Psoas muscle (tissue), 8 donors: ENCODE results near the gene VWF. TPM values are rescaled to one million over a fixed set of nuclear protein-coding genes. Genes with fewer than 3 reads are reported as not detected.
A peak's percentile ranks its signal among the peaks of the same experiment; 100 is the strongest.

Experiments
- ATAC-seq, 4 donors: fragments of 200-7000 bp; cut with Tn5 transposase; one replicate each; pipeline ENCODE4 v1.9.1; 2020; ENCODE audit warnings: moderate library complexity in 3 of 4, mild to moderate bottlenecking in 2 of 4
- DNase-seq, 2 donors: peaks; one replicate each; pipeline ENCODE4 v3.0.0-alpha.2; 2020
- H3K27ac ChIP-seq: fragments of 200-600 bp; one replicate; pipeline ENCODE4 v1.8.0; 2022
- H3K27me3 ChIP-seq, 3 donors: fragments of 200-600 bp in 1 of 3; one replicate each; pipeline versions ENCODE4 v1.6.1 to v1.8.0; 2013 to 2022; ENCODE audit warnings: low read length in 2 of 3, mild to moderate bottlenecking in 2 of 3, moderate library complexity in 1 of 3; ENCODE audit not compliant: insufficient read depth in 3 of 3
- H3K36me3 ChIP-seq, 2 donors: fragments of 200-600 bp in 1 of 2; one replicate each; pipeline versions ENCODE4 v1.6.1 to v1.8.0; 2013 to 2022; ENCODE audit warnings: low read depth in 1 of 2, mild to moderate bottlenecking in 1 of 2, moderate library complexity in 1 of 2; ENCODE audit not compliant: insufficient read depth in 1 of 2
- H3K4me1 ChIP-seq: fragments of 200-600 bp; one replicate; pipeline ENCODE4 v1.8.0; 2022
- H3K4me3 ChIP-seq: fragments of 200-600 bp; one replicate; pipeline ENCODE4 v1.8.0; 2022; ENCODE audit warnings: mild to moderate bottlenecking
- H3K9me3 ChIP-seq: fragments of 200-600 bp; one replicate; pipeline ENCODE4 v1.8.0; 2022
- CTCF ChIP-seq: fragments of 200-600 bp; IDR thresholded peaks from one replicate; pipeline ENCODE4 v1.8.0; 2022; ENCODE audit warnings: antibody characterized with exemption
- WGBS, 3 donors: extraction: QIAGEN DNeasy Blood & Tissue Kit; methylation state at CpG; one replicate each; pipeline versions ENCODE4 v1.1.6 to v1.1.7; 2013; 5-methylcytosine and 5-hydroxymethylcytosine counted together
- intact Hi-C, 2 donors: fragments of 100-400 bp; cut with DNase I; formaldehyde crosslinking; loops; one replicate each; pipeline versions ENCODE4 v1.11.0 to v1.14.2; 2022
- polyA plus RNA-seq, 3 donors: library from polyadenylated mRNA; stranded (reverse); fragments of 200-250 nt; gene quantifications; one replicate each; pipeline ENCODE4 v1.2.3, GENCODE V29; 2013
- total RNA-seq, 4 donors: library from RNA; stranded (reverse); fragmentation: NEBNext Ultra II Directional in 2 of 4; extraction: Animal tissue kit (Norgen Biotek cat#: 25700) in 2 of 4; gene quantifications; one replicate each; pipeline versions ENCODE4 v1.2.1 to v1.2.4, GENCODE V29; 2021 to 2023
- donor health status: healthy with polysubstance abuse.
- donor health status: DM: no; HTN: no; CAD: no; lungs with moderate emphysema.
- donor health status: Bipolar disorder and iron deficiency.
- donor health status: healthy.
- donor health status: DM: yes; HTN: yes; CAD: no.
- donor health status: DM: no; HTN: no; CAD: no.
- donor health status: DM: no; HTN: no; CAD: no.
- donor health status: DM: yes; HTN: yes; CAD: no.

The VWF gene
- total and polyA plus RNA-seq, 7 donors = 49.6 to 206 (median 122) TPM

DNA sequence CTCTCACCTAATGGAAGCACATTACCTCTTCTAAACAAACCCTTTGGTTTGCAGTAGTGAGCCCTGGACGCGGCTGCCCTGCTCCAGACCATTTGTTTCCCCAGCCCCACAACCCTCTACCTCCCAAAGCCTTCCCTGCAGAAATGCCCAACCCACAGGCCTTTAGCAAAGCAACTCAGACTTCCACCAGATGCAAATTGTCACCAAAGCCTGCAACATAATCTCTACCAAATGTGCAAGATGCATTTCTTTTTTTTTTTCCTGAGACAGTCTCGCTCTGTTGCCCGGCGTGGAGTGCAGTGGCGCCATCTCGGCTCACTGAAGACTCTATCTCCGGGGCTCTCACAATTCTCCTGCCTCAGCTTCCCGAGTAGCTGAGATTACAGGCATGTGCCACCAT is 56.2 kb downstream of the VWF start:
- intact Hi-C loops = loop anchor here (5.0 to 10.0 kb wide), 2 partner anchors 214 to 397 kb away; no protein-coding TSS in a partner anchor
- TF ChIP-seq CTCF = no peak
- DNase-seq (no peak), ATAC-seq (no peak)
- no peaks in the 10 kb centered on the region for H3K9me3 ChIP-seq
- H3K4me3 ChIP-seq = no peak overlapping the region
- H3K4me1 ChIP-seq = no peaks in the 10 kb centered on the region
- H3K27ac ChIP-seq = no peak overlapping the region
- 65 to 82% (median 76%) methylated on average over 9 of the region's 9 CpGs for WGBS, 3 donors
- H3K36me3 ChIP-seq = no peaks in the 10 kb centered on the region
- peaks cover 0 to 10% (median 0%) of the 10 kb centered on the region in 3 donors for H3K27me3 ChIP-seq

DNA sequence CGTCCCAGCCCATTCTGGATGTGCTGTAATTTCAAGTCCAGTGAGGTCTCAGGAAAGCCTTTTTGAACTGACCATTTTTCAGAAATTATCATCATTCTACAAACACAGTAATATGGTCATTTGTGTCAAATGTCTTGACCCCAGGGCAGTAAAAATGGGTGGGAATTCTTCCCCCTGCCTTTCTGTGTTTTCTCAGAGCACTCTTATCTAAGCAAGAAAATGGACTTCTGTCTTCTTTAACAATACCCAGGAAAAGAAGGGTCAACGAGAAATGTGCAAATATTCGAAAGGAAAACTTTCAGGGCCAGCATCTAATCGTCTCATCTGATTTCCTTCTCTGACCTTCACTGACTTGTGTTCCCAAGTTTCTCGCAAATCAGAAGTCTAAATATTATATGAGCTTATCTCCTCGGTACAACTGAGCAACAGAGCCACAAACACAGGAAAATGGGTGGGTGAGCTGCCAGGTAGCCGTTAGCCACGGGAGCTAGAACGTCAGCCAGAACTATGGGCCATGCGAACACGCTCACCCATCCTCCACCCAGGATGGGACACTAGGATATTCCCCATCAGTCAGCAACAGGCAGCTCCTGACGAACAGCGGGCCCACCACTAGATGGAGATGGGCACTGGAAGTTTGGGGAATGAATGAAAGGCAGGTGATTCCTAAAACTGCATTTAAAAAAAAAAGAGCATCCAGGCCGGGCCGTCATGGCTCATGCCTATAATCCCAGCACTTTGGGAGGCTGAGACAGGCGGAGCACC is 57.1 kb downstream of the VWF start:
- no peaks in the 10 kb centered on the region for H3K9me3 ChIP-seq
- DNase-seq = no peak
- H3K4me3 ChIP-seq = no peak overlapping the region
- H3K36me3 ChIP-seq = no peaks in the 10 kb centered on the region
- H3K4me1 ChIP-seq = no peaks in the 10 kb centered on the region
- intact Hi-C loops = loop anchor here (5.0 to 10.0 kb wide), 2 partner anchors 215 to 397 kb away; no protein-coding TSS in a partner anchor
- H3K27ac ChIP-seq = no peak overlapping the region
- H3K27me3 ChIP-seq = peaks cover 0 to 15% (median 0%) of the 10 kb centered on the region in 3 donors
- TF ChIP-seq CTCF = peak; percentile 14
- no peak for ATAC-seq
- WGBS, 3 donors = 59 to 62% (median 59%) methylated on average over 16 of the region's 16 CpGs

DNA sequence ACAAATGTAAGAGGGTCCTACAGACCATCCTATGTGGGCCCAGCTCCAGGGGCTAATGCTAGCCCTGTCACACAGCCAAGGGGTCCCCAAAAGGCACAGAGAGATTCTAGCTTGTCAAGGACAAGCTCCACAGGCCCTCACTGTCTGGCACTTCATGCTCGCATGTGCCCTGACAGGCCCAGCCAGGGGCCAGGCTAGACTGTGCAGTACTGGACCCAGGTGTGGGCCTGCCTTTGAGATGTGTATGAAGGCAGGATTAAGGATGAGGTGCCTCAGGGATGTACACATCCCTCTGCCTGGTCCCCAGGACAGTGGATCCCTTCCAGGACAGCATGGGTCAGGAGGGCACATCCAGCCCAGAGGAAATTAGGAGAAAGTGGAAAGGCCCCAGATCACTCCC is 57.8 kb downstream of the VWF start:
- no peak for TF ChIP-seq CTCF
- H3K36me3 ChIP-seq = no peaks in the 10 kb centered on the region
- DNase-seq = no peak
- H3K4me3 ChIP-seq = no peak overlapping the region
- no peak for ATAC-seq
- peaks cover 0 to 15% (median 0%) of the 10 kb centered on the region in 3 donors for H3K27me3 ChIP-seq
- intact Hi-C loops = loop anchor here (5.0 to 10.0 kb wide), 2 partner anchors 216 to 398 kb away; no protein-coding TSS in a partner anchor
- no peaks in the 10 kb centered on the region for H3K9me3 ChIP-seq
- H3K27ac ChIP-seq = no peak overlapping the region
- H3K4me1 ChIP-seq = no peaks in the 10 kb centered on the region
- WGBS, 3 donors = 98 to 100% (median 100%) methylated on average over 1 of the region's 1 CpG

DNA sequence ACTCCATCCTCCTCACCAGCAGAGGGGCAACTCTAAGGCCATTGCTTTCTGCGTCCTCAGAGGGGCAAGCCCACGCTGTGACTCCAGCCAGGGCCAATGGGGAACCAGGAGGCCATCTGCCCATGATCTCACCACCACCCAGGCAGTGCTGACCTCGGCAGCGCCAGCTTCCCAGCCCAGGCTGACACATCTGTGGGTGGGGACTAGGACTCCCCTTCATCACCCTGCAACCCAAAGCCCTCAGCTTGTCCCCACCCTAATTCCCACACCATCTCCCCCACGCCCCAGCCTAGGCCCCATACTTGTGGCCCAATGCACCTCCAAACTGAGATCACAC is 58.6 kb downstream of the VWF start:
- intact Hi-C loops = loop anchor here (5.0 to 10.0 kb wide), 2 partner anchors 216 to 399 kb away; no protein-coding TSS in a partner anchor
- DNase-seq (no peak), ATAC-seq (no peak)
- no peaks in the 10 kb centered on the region for H3K36me3 ChIP-seq
- 66 to 70% (median 69%) methylated on average over 5 of the region's 5 CpGs for WGBS, 3 donors
- H3K4me3 ChIP-seq = no peak overlapping the region
- no peaks in the 10 kb centered on the region for H3K9me3 ChIP-seq
- H3K4me1 ChIP-seq = no peaks in the 10 kb centered on the region
- no peak overlapping the region for H3K27ac ChIP-seq
- TF ChIP-seq CTCF = no peak
- peaks cover 0 to 9% (median 0%) of the 10 kb centered on the region in 3 donors for H3K27me3 ChIP-seq
